Measurements from ENCODE around the gene RTTN.

Gene RTTN

DNA sequence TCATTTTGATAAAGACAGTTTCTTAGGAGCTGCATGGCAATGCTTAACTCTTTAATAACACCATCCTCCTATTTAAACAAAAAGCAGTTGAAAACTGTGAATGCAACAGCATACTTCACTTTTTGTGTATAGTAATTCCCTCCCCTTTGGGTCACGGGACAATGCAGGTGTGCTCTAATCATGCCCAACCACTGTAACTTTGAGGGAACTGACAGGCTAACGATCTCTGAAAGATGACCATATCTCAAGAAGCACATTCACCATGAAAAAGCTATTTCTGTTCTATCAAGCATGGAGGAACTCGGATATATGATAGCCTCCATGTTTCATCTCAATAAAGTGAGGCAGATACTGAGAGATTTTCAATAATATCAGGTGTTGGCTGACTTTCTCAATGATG, 176.8 kb downstream of the RTTN start:
- DNase-seq (ENCODE audit: low read depth in 3 of 3, low spot score in 1 of 3): no peak

DNA sequence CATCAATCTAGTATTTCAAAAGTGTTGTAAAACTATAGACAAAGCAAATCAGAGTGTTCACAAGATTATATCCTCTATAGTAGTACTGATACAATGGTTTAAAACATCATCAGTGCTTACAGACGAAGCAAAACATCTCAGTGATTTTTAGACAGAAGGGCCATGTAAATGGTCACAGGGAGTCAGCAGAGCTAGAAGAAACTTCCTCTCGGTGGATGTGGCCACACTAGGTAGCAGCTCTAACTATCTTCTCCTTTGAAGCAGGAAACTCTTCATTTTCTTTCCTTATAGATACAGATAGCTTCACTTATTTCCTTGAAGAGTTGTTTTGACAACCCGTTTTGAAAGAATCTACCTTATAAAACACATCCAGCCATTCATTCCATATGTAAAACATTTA, 177.4 kb downstream of the RTTN start:
- no peak for DNase-seq (ENCODE audit: low read depth in 3 of 3, low spot score in 1 of 3)

DNA sequence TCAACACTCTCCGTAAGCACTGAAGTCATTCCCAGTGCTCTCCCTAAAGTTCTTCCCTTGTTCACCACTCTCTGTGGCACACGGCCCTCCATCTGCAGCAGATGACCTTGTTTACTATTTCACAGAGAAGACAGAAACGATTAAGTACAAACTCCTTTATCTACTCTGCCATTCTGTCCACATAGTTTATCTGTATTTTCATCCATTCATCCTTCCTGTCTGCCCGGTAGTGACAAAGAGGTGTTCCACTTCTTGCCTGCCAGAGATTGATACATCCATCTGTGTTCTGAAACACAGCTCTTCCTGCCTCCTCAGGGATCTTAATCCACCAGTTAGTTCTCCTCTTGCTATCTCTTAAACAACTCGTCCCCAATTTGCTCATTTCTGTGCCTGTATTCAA, 179.9 kb downstream of the RTTN start:
- no peak for DNase-seq (ENCODE audit: low read depth in 3 of 3, low spot score in 1 of 3)

DNA sequence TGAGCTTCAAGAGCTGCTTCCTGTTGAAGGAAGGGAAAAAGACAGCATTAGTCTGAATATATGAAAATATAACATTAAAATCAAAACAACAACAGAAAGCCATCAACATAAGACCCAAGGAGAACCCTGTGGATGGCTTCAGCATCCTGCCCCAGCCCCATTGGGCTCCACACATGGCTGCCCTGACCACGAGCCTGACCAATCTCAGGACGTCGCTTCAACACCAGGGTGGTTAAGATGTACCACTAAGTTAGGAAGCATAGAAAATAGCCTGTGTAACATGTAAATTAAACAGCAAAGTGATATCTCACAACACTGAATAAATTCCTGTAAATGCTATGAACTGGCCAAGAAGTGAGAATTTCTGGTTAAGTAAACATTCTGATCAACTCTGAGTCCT, 180.7 kb downstream of the RTTN start:
- no peak for DNase-seq (ENCODE audit: low read depth in 3 of 3, low spot score in 1 of 3)

DNA sequence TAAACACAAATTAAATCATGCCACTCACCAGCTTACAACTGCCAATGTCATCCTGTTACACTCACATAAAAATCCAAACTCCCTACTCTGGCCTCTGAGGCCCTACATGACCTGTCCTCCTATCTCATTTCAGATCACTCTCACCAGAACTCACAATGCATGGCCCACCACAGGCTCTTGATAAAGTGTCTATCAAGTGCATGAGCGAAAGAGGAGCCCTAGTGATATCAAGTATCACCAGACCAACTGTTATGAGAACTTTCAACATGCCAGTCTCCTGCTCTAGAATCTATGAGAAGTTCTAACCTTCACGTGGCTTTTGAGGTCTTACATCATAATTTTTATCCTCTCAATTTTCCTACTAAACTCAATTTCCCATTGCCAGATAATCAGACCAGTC, 181.4 kb downstream of the RTTN start:
- DNase-seq (ENCODE audit: low read depth in 3 of 3, low spot score in 1 of 3): no peak

DNA sequence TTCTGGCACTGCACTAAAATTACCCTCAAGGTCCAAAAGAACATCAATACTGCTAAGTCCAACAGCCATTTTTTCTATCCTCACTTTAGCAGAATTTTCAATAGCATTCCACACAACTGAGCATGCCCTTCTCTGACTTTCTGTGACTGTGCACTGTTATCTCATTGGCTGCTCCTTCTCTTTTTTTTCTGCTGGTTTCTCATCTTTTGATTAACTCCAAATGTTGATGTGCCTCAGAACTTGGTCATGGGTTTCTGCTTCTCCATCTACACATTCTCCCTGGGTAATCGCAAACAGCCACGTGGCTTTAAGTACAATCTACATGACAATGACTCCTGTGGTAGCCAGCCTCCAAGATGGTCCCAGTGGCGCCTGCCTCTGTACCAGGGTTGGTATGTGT, 182.9 kb downstream of the RTTN start:
- DNase-seq (ENCODE audit: low read depth in 3 of 3, low spot score in 1 of 3): no peak

DNA sequence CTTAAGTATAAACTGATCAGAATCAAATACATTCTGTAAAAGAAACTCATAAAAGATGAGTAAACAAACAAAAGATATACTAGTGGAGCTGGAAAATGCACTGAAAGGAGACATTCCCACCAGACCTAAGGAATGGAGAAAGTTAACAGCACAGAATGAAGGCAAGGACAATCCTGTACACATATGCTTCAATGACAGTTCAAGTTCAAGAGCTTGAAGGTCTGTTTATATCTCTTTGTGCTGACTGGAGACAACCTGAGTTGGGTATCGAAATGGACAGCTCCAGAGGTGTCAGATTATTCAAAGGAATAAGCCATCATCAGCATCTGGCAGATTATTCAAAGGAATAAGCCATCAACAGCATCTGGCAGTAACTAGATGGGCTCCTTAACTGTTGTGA, 184.0 kb downstream of the RTTN start:
- no peak for DNase-seq (ENCODE audit: low read depth in 3 of 3, low spot score in 1 of 3)

DNA sequence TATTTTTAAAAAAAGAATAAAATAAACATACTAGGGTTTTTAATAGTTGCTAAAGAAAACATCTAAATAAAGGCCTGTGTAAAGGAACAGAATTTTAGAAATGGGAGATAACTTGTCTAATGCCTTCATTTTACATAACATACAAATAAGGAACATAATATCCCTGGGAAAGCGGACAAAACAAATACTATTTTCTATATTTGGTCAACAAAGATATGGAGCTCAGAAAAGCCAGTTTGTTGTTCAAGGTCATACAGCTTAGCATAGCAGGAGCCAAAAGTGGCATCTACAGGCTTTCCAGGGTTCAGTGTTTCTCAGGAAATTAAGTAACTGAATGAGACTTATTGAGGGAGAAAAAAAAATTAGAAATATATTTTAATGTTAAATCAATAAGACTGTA, 184.4 kb downstream of the RTTN start:
- no peak for DNase-seq (ENCODE audit: low read depth in 3 of 3, low spot score in 1 of 3)

DNA sequence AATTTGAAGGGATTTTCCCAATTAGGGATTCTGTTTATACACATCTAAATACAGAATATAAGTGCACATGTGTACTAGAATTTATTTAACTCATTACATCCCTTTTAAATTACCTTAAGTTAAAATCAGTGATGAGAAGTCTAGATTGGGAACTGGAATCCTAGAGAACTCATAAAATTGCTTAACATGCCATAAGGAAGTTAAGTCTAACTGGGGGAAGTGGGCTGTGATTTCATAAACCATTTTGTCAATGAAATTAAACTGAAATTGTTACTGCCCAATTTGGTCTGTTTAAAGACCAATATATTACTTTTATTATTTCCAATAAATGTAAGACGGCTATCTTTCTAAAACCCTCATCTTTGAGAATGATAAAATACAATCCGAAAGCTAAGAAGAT, 185.5 kb downstream of the RTTN start:
- no peak for DNase-seq (ENCODE audit: low read depth in 3 of 3, low spot score in 1 of 3)

DNA sequence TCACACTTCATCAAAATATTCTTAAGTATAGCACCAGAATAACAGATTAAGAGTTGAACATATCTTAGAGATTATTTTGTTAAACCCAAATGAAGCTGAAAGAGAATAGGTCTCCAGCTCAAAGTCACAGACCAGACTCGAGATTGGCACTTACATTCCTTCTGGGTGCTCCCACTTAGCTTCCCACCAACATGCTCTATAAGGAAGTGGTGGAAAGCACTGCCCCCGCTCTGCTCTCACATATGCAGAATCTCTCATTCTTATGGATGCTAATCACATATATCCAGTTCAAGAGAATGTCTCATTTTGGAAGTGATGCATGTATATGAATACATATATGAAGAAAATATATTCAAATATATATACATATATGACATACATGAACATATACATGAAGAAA, 186.4 kb downstream of the RTTN start:
- DNase-seq (ENCODE audit: low read depth in 3 of 3, low spot score in 1 of 3): no peak

DNA sequence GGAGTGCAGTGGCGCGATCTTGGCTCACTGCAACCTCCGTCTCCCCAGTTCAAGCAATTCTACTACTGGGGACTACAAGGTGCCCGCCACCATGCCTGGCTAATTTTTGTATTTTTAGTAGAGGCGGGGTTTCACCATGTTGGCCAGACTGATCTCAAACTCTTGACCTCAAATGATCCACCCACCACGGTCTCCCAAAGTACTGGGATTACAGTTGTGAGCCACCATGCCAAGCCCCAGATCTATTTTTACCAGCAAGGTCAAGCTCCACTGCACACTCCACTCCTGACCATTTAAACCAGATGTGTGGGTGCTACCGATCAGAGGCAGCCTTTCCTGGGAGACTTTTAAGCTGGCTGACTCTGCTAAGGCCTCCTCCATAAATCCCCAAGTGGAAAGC, 190.4 kb downstream of the RTTN start:
- no peak for DNase-seq (ENCODE audit: low read depth in 3 of 3, low spot score in 1 of 3)

DNA sequence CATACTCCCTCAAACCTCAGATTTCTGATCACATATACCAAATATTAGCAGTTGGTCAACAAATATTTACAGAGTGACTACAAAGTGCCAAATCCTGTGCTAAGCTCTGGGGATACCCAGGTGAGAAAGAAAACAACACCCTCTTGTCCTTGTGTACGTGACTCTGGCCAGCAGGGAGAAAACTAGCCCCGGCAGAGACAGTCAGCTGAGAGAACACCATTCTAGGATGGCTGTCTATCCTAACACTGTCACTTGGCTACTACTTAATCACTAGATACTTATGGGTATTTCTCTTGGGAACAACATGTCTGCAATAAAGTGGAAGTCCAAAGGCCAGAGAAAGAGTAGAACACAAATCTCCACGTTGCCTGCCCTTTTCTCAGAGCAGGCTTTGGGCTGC, 199.9 kb downstream of the RTTN start:
- DNase-seq (ENCODE audit: low read depth in 3 of 3, low spot score in 1 of 3): no peak

DNA sequence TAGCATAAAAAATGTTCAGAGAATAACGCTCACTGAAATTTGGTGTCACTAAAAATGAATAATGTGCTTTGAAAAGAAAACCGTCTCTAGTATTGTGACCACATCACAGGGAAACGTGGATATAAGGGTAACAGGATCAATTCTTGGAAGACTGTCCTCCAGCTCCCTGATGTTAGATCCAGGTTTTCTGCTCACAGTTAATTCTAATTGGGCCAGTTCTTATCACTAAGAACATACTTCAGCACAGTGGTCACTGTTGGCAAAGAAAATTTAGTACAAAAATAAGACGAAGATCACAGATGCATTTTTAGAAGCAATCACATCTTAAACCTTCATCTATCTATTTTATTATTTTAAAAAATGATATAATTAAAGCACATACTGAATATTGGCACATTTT, 200.8 kb downstream of the RTTN start:
- no peak for DNase-seq (ENCODE audit: low read depth in 3 of 3, low spot score in 1 of 3)

DNA sequence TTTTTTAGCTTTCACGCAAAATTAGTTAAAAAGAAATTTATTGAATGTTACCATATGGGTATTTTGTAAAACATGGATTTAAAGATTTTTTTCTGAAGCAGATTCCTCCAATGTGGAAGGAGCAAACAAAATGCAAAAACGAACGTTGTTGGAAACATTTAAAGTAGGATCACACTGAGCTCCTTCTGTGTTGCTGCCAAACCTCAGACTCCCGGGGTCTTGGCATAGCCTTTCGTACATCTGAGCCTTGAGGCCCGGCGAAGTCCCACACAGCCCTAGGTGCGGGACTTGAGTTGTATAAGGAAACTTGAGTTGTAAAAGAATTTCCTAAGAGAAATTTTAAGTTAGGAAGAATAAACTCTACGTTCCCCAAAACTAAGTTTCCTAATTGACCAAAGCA, 205.8 kb downstream of the RTTN start:
- no peak for DNase-seq (ENCODE audit: low read depth in 3 of 3, low spot score in 1 of 3)

DNA sequence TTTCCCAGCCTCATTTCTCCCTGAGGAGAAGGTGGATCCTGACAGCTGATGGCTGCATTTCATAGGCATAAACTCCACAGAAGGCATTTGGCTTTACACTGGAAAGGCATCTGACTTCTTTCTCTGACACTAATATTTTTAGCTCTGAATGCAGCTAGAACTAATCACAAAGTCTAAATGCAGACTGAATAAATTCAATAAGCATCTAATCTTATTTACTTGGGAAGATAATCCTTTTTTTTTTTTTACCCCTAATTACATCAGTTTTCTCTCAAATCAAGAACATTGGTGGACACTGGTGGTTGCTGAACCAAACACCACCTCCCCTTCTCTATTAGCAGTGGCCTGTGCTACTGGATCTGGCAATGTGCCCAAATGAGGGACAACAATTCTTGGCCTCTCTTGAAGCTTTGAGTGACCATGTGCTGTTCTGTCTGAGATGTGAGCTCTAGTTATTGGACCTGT, 206.9 kb downstream of the RTTN start:
- no peak for DNase-seq (ENCODE audit: low read depth in 3 of 3, low spot score in 1 of 3)

DNA sequence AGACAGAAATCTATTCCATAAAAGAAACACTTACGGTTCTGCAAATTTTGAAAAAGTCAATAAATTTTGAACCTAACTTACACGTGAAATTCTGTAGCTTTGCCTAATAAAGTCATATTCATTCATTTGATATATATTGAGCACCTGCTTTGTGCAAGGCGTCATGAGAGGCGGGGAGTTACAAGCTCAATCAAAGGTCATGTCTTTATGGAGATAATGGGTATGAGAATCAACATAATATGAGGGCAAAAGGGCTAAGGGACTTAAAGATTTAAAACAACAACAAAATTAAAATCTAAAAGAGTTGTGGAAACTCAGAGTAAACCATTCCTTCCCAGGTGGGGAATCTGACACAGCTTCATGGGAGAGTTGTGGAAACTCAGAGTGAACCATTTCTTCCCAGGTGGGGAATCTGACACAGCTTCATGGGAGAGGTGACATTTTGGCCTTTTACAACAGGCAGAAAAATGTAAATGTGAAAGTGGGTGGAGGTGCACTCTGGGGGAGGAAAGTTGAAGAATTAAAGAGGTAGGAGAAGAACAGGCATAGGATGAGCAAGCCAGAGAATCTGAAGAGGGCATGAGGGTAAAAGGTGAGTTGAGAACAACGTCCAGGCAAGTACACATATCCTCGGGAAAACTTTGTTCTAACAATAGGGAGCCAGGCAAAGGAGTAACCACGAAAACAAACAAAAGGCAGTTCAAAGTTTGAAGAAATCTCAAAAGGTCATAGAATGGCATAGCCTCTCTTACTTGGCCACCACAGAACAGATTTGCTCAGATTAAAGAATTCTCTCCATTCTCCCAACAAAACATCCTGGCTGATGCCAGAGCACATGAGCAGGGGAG, 208.3 kb downstream of the RTTN start:
- DNase-seq (ENCODE audit: low read depth in 3 of 3, low spot score in 1 of 3): no peak

DNA sequence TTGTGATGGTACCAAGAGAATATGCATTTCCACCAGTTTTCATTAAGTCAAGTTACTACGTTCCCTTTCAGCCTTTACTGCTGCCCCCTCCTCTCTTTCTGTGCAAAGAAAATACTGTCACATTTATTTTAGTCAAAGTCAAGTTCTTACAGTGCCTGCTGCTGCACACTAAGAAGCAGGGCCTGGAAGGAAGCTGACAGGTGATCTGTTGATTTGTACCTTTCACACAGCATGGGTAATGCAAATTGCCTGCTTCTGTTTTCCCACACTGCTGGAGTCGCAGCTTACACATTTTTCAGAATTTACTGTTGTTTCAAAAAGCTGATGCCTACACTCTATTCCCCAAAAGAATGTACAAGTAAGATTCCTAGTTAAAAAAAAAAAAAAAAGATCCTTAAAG, 209.1 kb downstream of the RTTN start:
- DNase-seq (ENCODE audit: low read depth in 3 of 3, low spot score in 1 of 3): no peak

DNA sequence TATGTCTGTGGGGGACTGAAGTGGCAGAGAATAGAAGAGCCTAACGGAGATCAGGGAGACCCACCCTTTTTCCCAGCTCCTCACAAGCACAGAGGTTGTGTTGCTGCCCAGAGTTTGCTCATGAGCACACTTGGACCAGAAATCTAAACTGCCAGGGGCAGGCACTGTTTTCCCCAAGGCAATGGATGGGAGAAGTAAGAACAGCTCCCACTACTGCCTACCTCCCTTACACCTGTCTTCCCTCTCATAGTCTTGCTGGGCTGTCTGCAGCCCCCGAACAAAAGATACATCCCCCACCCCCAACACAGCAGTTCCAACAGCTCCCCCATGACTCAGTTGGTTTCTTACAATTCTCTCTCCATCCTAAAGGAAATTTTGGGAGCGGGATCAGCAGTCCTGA, 209.7 kb downstream of the RTTN start:
- no peak for DNase-seq (ENCODE audit: low read depth in 3 of 3, low spot score in 1 of 3)

DNA sequence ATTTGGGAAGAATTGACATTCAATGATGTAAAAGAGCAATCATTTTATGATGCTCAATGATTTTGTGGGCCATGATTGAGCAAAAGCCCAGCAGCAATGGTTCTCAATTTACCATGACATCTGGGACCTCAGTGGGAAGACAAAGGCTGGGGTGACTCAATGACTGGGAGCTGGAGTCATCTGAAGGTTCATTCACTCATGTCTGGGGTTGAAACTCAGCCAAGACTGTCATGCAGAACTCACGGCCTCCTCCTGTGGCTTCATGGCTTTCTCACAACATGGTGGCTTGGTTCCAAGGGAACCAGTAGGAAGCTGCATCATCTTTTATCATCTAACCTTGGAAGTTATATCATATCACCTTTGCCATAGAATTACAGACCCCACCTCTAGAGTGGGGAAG, 212.7 kb downstream of the RTTN start:
- no peak for DNase-seq (ENCODE audit: low read depth in 3 of 3, low spot score in 1 of 3)

DNA sequence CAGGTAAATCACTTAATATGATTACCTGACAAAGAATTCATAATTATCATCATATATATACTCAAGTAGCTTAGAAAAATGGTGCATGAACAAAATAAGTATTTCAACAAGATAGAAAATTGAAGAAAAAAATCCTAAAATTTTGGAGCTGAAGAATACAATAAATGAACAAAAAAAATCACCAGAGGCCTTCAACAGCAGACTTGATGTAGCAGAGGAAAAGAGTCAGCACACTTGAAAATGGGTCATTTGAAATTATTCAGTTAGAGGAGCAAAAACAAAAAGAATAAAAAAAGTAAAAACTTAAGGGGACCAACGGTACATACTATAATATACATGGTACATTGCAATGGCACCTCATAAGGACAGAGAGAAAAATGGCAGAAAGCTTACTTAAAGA, 217.6 kb downstream of the RTTN start:
- DNase-seq (ENCODE audit: low read depth in 3 of 3, low spot score in 1 of 3): no peak

DNA sequence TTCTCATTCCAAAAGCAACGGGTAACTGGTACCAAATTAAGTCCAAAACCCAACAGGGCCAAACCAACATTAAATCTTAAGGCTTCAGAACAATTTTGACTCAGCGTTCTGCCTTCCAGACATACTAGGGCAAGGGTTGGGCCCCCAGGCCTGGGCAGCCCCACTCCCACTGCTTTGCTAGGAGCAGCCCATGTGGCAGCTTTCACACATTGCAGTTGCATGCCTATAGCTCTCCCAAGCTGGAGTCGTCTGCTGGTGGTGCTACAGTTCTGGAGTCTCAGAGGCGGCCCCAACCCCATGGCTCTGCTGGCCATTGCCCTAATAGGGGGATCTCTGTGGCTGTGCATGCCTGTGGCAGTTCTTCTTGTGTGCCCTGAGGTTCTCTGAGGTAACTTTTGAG, 220.2 kb downstream of the RTTN start:
- DNase-seq (ENCODE audit: low read depth in 3 of 3, low spot score in 1 of 3): no peak

DNA sequence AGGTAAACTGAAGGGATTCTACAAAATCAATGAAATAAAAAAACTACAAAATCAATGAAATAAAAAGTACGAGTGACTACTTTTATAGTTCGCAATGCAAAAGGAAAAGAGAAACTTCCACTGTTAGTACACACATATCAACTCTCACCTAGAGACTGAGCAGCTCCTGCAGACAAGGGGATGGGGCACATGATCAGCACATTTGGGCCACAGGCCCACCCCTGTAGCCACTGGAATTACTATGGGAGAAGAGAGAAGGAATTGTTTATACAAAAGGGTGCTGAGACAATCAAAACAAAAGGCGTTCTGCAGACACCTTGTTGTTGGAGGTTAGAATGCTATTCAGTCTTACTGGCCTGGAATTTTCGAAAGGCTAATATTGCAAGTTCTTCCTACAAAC, 223.1 kb downstream of the RTTN start:
- no peak for DNase-seq (ENCODE audit: low read depth in 3 of 3, low spot score in 1 of 3)

DNA sequence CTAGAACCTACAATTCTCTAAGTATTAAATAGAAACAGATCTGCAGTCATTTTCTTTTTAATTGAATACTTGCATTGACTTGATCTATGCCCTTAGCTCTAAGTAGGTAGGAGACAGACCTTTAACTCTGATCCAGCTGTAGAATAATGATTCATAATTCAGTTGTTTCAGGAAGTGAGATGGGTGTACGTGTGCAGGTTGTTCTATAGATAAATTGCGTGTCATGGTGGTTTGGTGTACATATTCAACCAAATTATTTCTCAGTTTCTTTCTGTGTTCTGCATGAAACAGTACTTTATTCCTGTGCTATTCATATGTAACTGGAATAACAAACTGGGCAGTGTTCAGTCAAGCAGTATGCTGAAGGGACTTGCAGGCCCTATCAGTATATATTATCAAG, 223.5 kb downstream of the RTTN start:
- DNase-seq (ENCODE audit: low read depth in 3 of 3, low spot score in 1 of 3): no peak
